Ovary (tissue), 9 donors: ENCODE measurements around the gene COA3. TPM values are rescaled to one million over a fixed set of nuclear protein-coding genes. Genes with fewer than 3 reads are reported as not detected.
A peak's percentile ranks its signal among the peaks of the same experiment; 100 is the strongest.

Experiments
- DNase-seq, 5 donors: peaks; one replicate each; pipeline ENCODE4 v3.0.0-alpha.2; 2019 to 2020
- H3K27ac ChIP-seq, 2 donors: fragments of 200-600 bp; one replicate each; pipeline versions ENCODE4 v1.5.1 to v1.8.0; 2019 to 2022
- H3K27me3 ChIP-seq: fragments of 200-600 bp; one replicate; pipeline ENCODE4 v1.8.0; 2022
- H3K36me3 ChIP-seq: fragments of 200-600 bp; sonication (generic); one replicate; pipeline ENCODE4 v1.5.1; 2019
- H3K4me1 ChIP-seq: one replicate; pipeline ENCODE4 v1.8.1; 2013; ENCODE audit warnings: mild to moderate bottlenecking, moderate library complexity; ENCODE audit not compliant: insufficient read depth
- H3K4me3 ChIP-seq: fragments of 200-600 bp; sonication (generic); one replicate; pipeline ENCODE4 v1.5.1; 2017
- H3K9me3 ChIP-seq, 2 donors: fragments of 200-600 bp in 1 of 2; sonication (generic) in 1 of 2; one replicate each; pipeline versions ENCODE4 v1.5.1 to v1.8.1; 2013 to 2019; ENCODE audit warnings: mild to moderate bottlenecking in 1 of 2, moderate library complexity in 1 of 2
- CTCF ChIP-seq, 3 donors: fragments of 450-650 bp in 2 of 3; fragments of 200-600 bp in 1 of 3; IDR thresholded peaks; one replicate each; pipeline versions ENCODE4 v1.5.1 to v1.8.0; 2016 to 2022; ENCODE audit warnings: antibody characterized with exemption in 3 of 3, mild to moderate bottlenecking in 1 of 3
- EP300 ChIP-seq: sonication (generic); formaldehyde crosslinking; IDR thresholded peaks from one replicate; pipeline ENCODE4 v1.6.1; 2017; ENCODE audit warnings: antibody characterized with exemption
- POLR2A ChIP-seq: fragments of 450-650 bp; IDR thresholded peaks from one replicate; pipeline ENCODE4 v1.6.1; 2017; ENCODE audit warnings: antibody characterized with exemption, mild to moderate bottlenecking, moderate library complexity
- WGBS, 3 donors: extraction: QIAGEN DNeasy Blood & Tissue Kit in 1 of 3; methylation state at CpG; one replicate each; pipeline versions ENCODE4 v1.1.5 to v1.1.7; 2013 to 2017; 5-methylcytosine and 5-hydroxymethylcytosine counted together
- intact Hi-C, 4 donors: fragments of 100-400 bp; cut with DNase I; formaldehyde crosslinking; loops; one replicate each; pipeline versions ENCODE4 v1.11.0 to v1.15.1; 2022 to 2023
- polyA plus RNA-seq, 2 donors: library from polyadenylated mRNA; stranded (reverse); fragments of 200-250 nt in 1 of 2; fragments of 350-450 nt in 1 of 2; fragmentation: Illumina TruSeq in 1 of 2; extraction: RNeasy Lipid Tissue Mini Kit (QIAGEN cat#74804) in 1 of 2; gene quantifications; one replicate each; pipeline ENCODE4 v1.2.3, GENCODE V29; 2013 to 2014
- total RNA-seq, 7 donors: library from RNA; depleted of rRNA in 2 of 7; stranded (reverse); fragments of >200 nt in 2 of 7; fragmentation: NEBNext Ultra II Directional in 3 of 7; extraction: Animal tissue kit (Norgen Biotek cat#: 25700) in 3 of 7; gene quantifications; one replicate each; pipeline versions ENCODE4 v1.1.0 to v1.2.4, GENCODE V29; 2016 to 2023
- donor health status: DM: no; HTN: no; CAD: no; lungs with moderate emphysema.
- donor health status: DM: no; HTN: no; CAD: no.
- donor health status: Bipolar disorder and iron deficiency.
- donor health status: DM: yes; HTN: yes; CAD: no.
- donor health status: DM: no; HTN: no; CAD: no.
- donor health status: DM: yes; HTN: yes; CAD: no.

COA3 gene
- total and polyA plus RNA-seq, 9 donors = 49.1 to 80.0 (median 64.0) TPM

- WGBS, 3 donors = 2 to 5% (median 3%) methylated on average over 47 to 65 of the region's 65 CpGs
- intact Hi-C loops = loop anchor here in 1 of 4 donors (10.0 kb wide), 1 partner anchor 75 kb away; no protein-coding TSS in a partner anchor
Observed at GRCh38 chr17:42779936-42780850, 18.3 kb downstream of the COA3 start, which contains the start of gene WNK4. WNK4 (plus strand) TSS chr17:42780610; CDS start chr17:42780699, 89 bp downstream.

GRCh38 chr17:42779304-42779935 lies 19.1 kb downstream of the COA3 start:
- TF ChIP-seq CTCF (IDR thresholded peaks at IDR 0.05) (no peak), POLR2A (no peak), EP300 (no peak)
- Histone ChIP-seq H3K36me3 (no peaks in the 10 kb centered on the region), H3K27ac (no peak overlapping the region), H3K4me3 (no peak overlapping the region), H3K9me3 (no peaks in the 10 kb centered on the region), H3K4me1 (peaks cover 4% of the 10 kb centered on the region), H3K27me3 (no peaks in the 10 kb centered on the region)
- intact Hi-C loops = loop anchor here in 1 of 4 donors (10.0 kb wide), 1 partner anchor 75 kb away; no protein-coding TSS in a partner anchor
- peak in 1 of 5 donors; percentile 33 for DNase-seq
- WGBS, 3 donors = 33 to 45% (median 39%) methylated on average over 3 of the region's 3 CpGs

More at GRCh38 chr17:42779936-42780850, 18.3 kb downstream of the COA3 start, which contains the start of gene WNK4:
- Histone ChIP-seq H3K36me3 (no peaks in the 10 kb centered on the region), H3K4me1 (peaks cover 4% of the 10 kb centered on the region), H3K4me3 (peak within 1 kb of the TSS; percentile 21), H3K9me3 (no peaks in the 10 kb centered on the region), H3K27ac (peak within 1 kb of the TSS; percentile 20 to 45), H3K27me3 (no peaks in the 10 kb centered on the region)
- TF ChIP-seq CTCF (IDR thresholded peaks at IDR 0.05) (no peak), POLR2A (no peak), EP300 (no peak)
- peak in 3 of 5 donors; percentile 35 to 60 (median 59) for DNase-seq

GRCh38 chr17:42778570-42778969 lies 19.9 kb downstream of the COA3 start:
- WGBS, 3 donors = 76 to 83% (median 80%) methylated on average over 5 of the region's 5 CpGs
- no peaks in the 10 kb centered on the region for H3K27me3 ChIP-seq
- intact Hi-C loops = loop anchor here in 1 of 4 donors (10.0 kb wide), 1 partner anchor 74 kb away; no protein-coding TSS in a partner anchor
- no peaks in the 10 kb centered on the region for H3K9me3 ChIP-seq
- no peaks in the 10 kb centered on the region for H3K36me3 ChIP-seq
- peak in 1 of 5 donors; percentile 3 for DNase-seq
- TF ChIP-seq EP300 (no peak), POLR2A (no peak), CTCF (IDR thresholded peaks at IDR 0.05) (no peak)
- no peak overlapping the region for H3K27ac ChIP-seq
- H3K4me3 ChIP-seq = no peak overlapping the region
- peaks cover 4% of the 10 kb centered on the region for H3K4me1 ChIP-seq

GRCh38 chr17:42775534-42776098 lies 22.9 kb downstream of the COA3 start:
- peaks cover 6% of the 10 kb centered on the region for H3K4me1 ChIP-seq
- H3K9me3 ChIP-seq = no peaks in the 10 kb centered on the region
- no peak overlapping the region for H3K27ac ChIP-seq
- TF ChIP-seq CTCF (IDR thresholded peaks at IDR 0.05) (no peak), EP300 (no peak), POLR2A (no peak)
- no peaks in the 10 kb centered on the region for H3K27me3 ChIP-seq
- intact Hi-C loops = loop anchor here in 1 of 4 donors (10.0 kb wide), 1 partner anchor 71 kb away; no protein-coding TSS in a partner anchor
- WGBS, 3 donors = 48 to 54% (median 54%) methylated on average over 3 of the region's 3 CpGs
- DNase-seq = no peak
- no peak overlapping the region for H3K4me3 ChIP-seq
- no peaks in the 10 kb centered on the region for H3K36me3 ChIP-seq
